DOHH2 (cell line): Measurements from ENCODE around the gene KCNAB1.
A peak's percentile ranks its signal among the peaks of the same experiment; 100 is the strongest.

Experiments used
- H3F3A ChIP-seq: fragments of 200-600 bp; sonication (generic), shearing (Covaris generic); 2 replicates; pipeline ENCODE4 v1.6.0; 2016; ENCODE audit warnings: antibody characterized with exemption, mild to moderate bottlenecking; ENCODE audit not compliant: control insufficient read depth, insufficient read depth
- H3K27ac ChIP-seq: fragments of 200-600 bp; sonication (generic); 2 replicates; pipeline ENCODE4 v1.5.1; 2014; ENCODE audit warnings: low read depth, mild to moderate bottlenecking, low read length, moderate library complexity
- H3K27me3 ChIP-seq: fragments of 200-600 bp; sonication (generic); 2 replicates; pipeline ENCODE4 v1.6.1; 2014; ENCODE audit warnings: mild to moderate bottlenecking, low read length, mixed read lengths; ENCODE audit not compliant: control insufficient read depth
- H3K36me3 ChIP-seq: fragments of 200-600 bp; sonication (generic); 2 replicates; pipeline ENCODE4 v1.6.1; 2014; ENCODE audit warnings: mild to moderate bottlenecking, low read length, moderate library complexity, mixed read lengths; ENCODE audit not compliant: control insufficient read depth
- H3K4me1 ChIP-seq: fragments of 200-600 bp; sonication (generic); 2 replicates; pipeline ENCODE4 v1.6.1; 2014; ENCODE audit warnings: mild to moderate bottlenecking, low read length, mixed read lengths; ENCODE audit not compliant: control insufficient read depth
- H3K4me2 ChIP-seq: fragments of 200-600 bp; sonication (generic); 2 replicates; pipeline ENCODE4 v1.6.0; 2014; ENCODE audit warnings: mild to moderate bottlenecking, low read length, moderate library complexity
- H3K4me3 ChIP-seq: fragments of 200-600 bp; sonication (generic); 2 replicates; pipeline ENCODE4 v1.5.1; 2014; ENCODE audit warnings: mild to moderate bottlenecking, low read length, mixed read lengths
- H3K79me2 ChIP-seq: fragments of 200-600 bp; sonication (generic); 2 replicates; pipeline ENCODE4 v1.6.1; 2014; ENCODE audit warnings: mild to moderate bottlenecking, low read length, mixed read lengths; ENCODE audit not compliant: control insufficient read depth
- H3K9me2 ChIP-seq: fragments of 200-600 bp; sonication (generic); replicated peaks from 2 replicates; pipeline ENCODE4 v1.6.1; 2014; ENCODE audit warnings: mild to moderate bottlenecking, low read length, mixed read lengths; ENCODE audit not compliant: control insufficient read depth
- H3K9me3 ChIP-seq: fragments of 200-600 bp; sonication (generic); 2 replicates; pipeline ENCODE4 v1.6.1; 2014; ENCODE audit warnings: antibody characterized with exemption, low read length, mixed read lengths; ENCODE audit not compliant: control insufficient read depth, insufficient read depth
- H4K20me1 ChIP-seq: fragments of 200-600 bp; sonication (generic); 2 replicates; pipeline ENCODE4 v1.6.0; 2014; ENCODE audit warnings: low read depth, mild to moderate bottlenecking, antibody characterized with exemption, low read length, moderate library complexity; ENCODE audit not compliant: control insufficient read depth, insufficient read depth
- CTCF ChIP-seq: fragments of 200-600 bp; sonication (generic); IDR thresholded peaks from one replicate; pipeline ENCODE4 v1.5.1; 2014; ENCODE audit warnings: antibody characterized with exemption, mild to moderate bottlenecking, low read depth, low read length; ENCODE audit not compliant: poor library complexity, severe bottlenecking
- EZH2phosphoT487 ChIP-seq: fragments of 200-600 bp; sonication (generic); IDR thresholded peaks from 2 replicates; pipeline ENCODE4 v1.6.1; 2017; ENCODE audit warnings: borderline replicate concordance, mild to moderate bottlenecking, antibody characterized with exemption, low read length, moderate library complexity, mixed read lengths

KCNAB1 gene

GRCh38 chr3:156509189-156510174 lies 389.1 kb downstream of the KCNAB1 start:
- H3F3A ChIP-seq, result no peaks in the 10 kb centered on the region
- no peaks in the 10 kb centered on the region for H3K9me2 ChIP-seq
- no peak overlapping the region for H3K4me2 ChIP-seq
- H3K4me1 ChIP-seq, result peaks cover 9% of the 10 kb centered on the region
- H3K36me3 ChIP-seq, result no peaks in the 10 kb centered on the region
- H3K79me2 ChIP-seq, result no peaks in the 10 kb centered on the region
- H3K27me3 ChIP-seq, result peaks cover 13% of the 10 kb centered on the region; the same call in 1 of the 2 replicates
- H4K20me1 ChIP-seq, result no peaks in the 10 kb centered on the region
- H3K9me3 ChIP-seq, result no peaks in the 10 kb centered on the region
- H3K27ac ChIP-seq, result no peak overlapping the region
- H3K4me3 ChIP-seq, result no peak overlapping the region
- TF ChIP-seq CTCF (peak; percentile 66), EZH2phosphoT487 (no peak)

- H3K4me3 ChIP-seq, result no peak overlapping the region
- no peaks in the 10 kb centered on the region for H4K20me1 ChIP-seq
- H3K4me1 ChIP-seq, result peaks cover 9% of the 10 kb centered on the region
- H3K4me2 ChIP-seq, result no peak overlapping the region
- no peaks in the 10 kb centered on the region for H3K36me3 ChIP-seq
- no peaks in the 10 kb centered on the region for H3F3A ChIP-seq
- no peak for TF ChIP-seq EZH2phosphoT487
- TF ChIP-seq CTCF, result no peak
- no peaks in the 10 kb centered on the region for H3K9me3 ChIP-seq
- no peaks in the 10 kb centered on the region for H3K9me2 ChIP-seq
- H3K27me3 ChIP-seq, result peaks cover 14% of the 10 kb centered on the region; the same call in 1 of the 2 replicates
- H3K79me2 ChIP-seq, result no peaks in the 10 kb centered on the region
- no peak overlapping the region for H3K27ac ChIP-seq
Observed at GRCh38 chr3:156511987-156512677, 391.8 kb downstream of the KCNAB1 start.

GRCh38 chr3:156513619-156514018 lies 393.2 kb downstream of the KCNAB1 start:
- Histone ChIP-seq H4K20me1 (no peaks in the 10 kb centered on the region), H3F3A (no peaks in the 10 kb centered on the region), H3K79me2 (no peaks in the 10 kb centered on the region), H3K27ac (no peak overlapping the region), H3K36me3 (no peaks in the 10 kb centered on the region), H3K4me2 (no peak overlapping the region), H3K4me1 (peaks cover 9% of the 10 kb centered on the region), H3K9me3 (no peaks in the 10 kb centered on the region), H3K9me2 (no peaks in the 10 kb centered on the region), H3K27me3 (peaks cover 20% of the 10 kb centered on the region; the same call in 1 of the 2 replicates), H3K4me3 (no peak overlapping the region)
- no peak for TF ChIP-seq CTCF
- no peak for TF ChIP-seq EZH2phosphoT487
